Measurements from ENCODE around the gene TNS2. TPM values are rescaled to one million over a fixed set of nuclear protein-coding genes. Genes with fewer than 3 reads are reported as not detected.

TNS2 gene
- total and polyA plus RNA-seq, 2 donors (not counting 1 experiment from before 2014, with no cell fraction given): 0.60 to 1.3 TPM

- H3K27ac Mint-ChIP-seq: no peak overlapping the region
- intact Hi-C loops (cut with micrococcal nuclease): loop anchor here (10.0 kb wide), 1 partner anchor 248 kb away; the partner anchor contains the start of gene AAAS
- TF ChIP-seq EZH2 (IDR thresholded peaks at IDR 0.05; ENCODE audit: borderline replicate concordance, insufficient read depth, low read depth, low read length, poor library complexity, severe bottlenecking): no peak
- TF ChIP-seq, protein P1, sequence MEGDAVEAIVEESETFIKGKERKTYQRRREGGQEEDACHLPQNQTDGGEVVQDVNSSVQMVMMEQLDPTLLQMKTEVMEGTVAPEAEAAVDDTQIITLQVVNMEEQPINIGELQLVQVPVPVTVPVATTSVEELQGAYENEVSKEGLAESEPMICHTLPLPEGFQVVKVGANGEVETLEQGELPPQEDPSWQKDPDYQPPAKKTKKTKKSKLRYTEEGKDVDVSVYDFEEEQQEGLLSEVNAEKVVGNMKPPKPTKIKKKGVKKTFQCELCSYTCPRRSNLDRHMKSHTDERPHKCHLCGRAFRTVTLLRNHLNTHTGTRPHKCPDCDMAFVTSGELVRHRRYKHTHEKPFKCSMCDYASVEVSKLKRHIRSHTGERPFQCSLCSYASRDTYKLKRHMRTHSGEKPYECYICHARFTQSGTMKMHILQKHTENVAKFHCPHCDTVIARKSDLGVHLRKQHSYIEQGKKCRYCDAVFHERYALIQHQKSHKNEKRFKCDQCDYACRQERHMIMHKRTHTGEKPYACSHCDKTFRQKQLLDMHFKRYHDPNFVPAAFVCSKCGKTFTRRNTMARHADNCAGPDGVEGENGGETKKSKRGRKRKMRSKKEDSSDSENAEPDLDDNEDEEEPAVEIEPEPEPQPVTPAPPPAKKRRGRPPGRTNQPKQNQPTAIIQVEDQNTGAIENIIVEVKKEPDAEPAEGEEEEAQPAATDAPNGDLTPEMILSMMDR (IDR thresholded peaks at IDR 0.05): no peak
Measured at GRCh38 chr12:53077030-53077429, 27.2 kb downstream of the TNS2 start.

More at GRCh38 chr12:53077030-53077429, 27.2 kb downstream of the TNS2 start:
- H2AFZ ChIP-seq (ENCODE audit: insufficient read depth, low read depth, low read length, poor library complexity, severe bottlenecking): no peak overlapping the region
- peaks cover 22% of the 10 kb centered on the region for H4K20me1 ChIP-seq (ENCODE audit: control insufficient read depth, insufficient read depth, low read length, poor library complexity, severe bottlenecking)
- Mint-ChIP-seq H3K27me3 (peaks cover 4% of the 10 kb centered on the region), H3K4me1 (peaks cover 47% of the 10 kb centered on the region), H3K9me3 (ENCODE audit: insufficient read depth) (no peaks in the 10 kb centered on the region), H3K4me3 (peak overlapping the region; percentile 95)
- H3K79me2 ChIP-seq (ENCODE audit: control insufficient read depth, insufficient read depth, low read length): peaks cover 27% of the 10 kb centered on the region
- ATAC-seq (ENCODE audit: low read depth) (no peak), DNase-seq (no peak)
- ChIA-PET POLR2A (no interaction called here), CTCF (interaction anchor here (0.7 to 6.9 kb wide), 5 partner anchors 12 to 1814 kb away, joined by 3 to 62 read pairs (median 6); partner anchors contain the start of gene IGFBP6)
- H3K27me3 ChIP-seq (replicated peaks in 1 of 4; ENCODE audit: control extremely low read depth in 1 of 4, control insufficient read depth in 3 of 4, insufficient read depth in 4 of 4, low read length in 3 of 4): peaks cover 0 to 4% (median 0%) of the 10 kb centered on the region in 4 experiments
- WGBS (ENCODE audit: insufficient coverage): 100% methylated on average over 3 of the region's 8 CpGs
- peaks cover 16 to 32% of the 10 kb centered on the region in 2 donors for H3K4me1 ChIP-seq (ENCODE audit: control insufficient read depth in 2 of 2, insufficient read depth in 2 of 2, low read length in 2 of 2)
- H3K9me3 ChIP-seq (ENCODE audit: control extremely low read depth in 1 of 3, control insufficient read depth in 2 of 3, insufficient read depth in 1 of 3, low read length in 2 of 3): no peaks in the 10 kb centered on the region
- no peak overlapping the region for H3K4me3 ChIP-seq (ENCODE audit: control extremely low read depth in 1 of 5, extremely low read depth in 1 of 5, insufficient read depth in 1 of 5, low read depth in 2 of 5, low read length in 4 of 5)
- H3K9ac ChIP-seq (ENCODE audit: low read length): no peak overlapping the region
- H3K4me2 ChIP-seq (replicated peaks; ENCODE audit: low read depth, low read length, poor library complexity, severe bottlenecking): no peak overlapping the region
- no peak overlapping the region for H3K27ac ChIP-seq (ENCODE audit: low read length in 2 of 2)
- peaks cover 0 to 39% of the 10 kb centered on the region in 2 experiments for H3K36me3 ChIP-seq (replicated peaks in 1 of 2; ENCODE audit: control extremely low read depth in 1 of 2, control insufficient read depth in 1 of 2, extremely low read depth in 1 of 2, insufficient read depth in 2 of 2, low read length in 1 of 2)
